ENCODE measurements around the gene HTT.

Gene HTT

GRCh38 chr4:3212391-3213105, 138.1 kb downstream of the HTT start:
- Histone ChIP-seq H3K9me3 (replicated peaks; ENCODE audit: insufficient read depth, low read length) (no peaks in the 10 kb centered on the region), H4K20me1 (ENCODE audit: insufficient read depth, low read length) (no peaks in the 10 kb centered on the region), H3K9me2 (replicated peaks; ENCODE audit: insufficient read depth, low read length) (no peaks in the 10 kb centered on the region), H2AFZ (ENCODE audit: low read length) (no peak overlapping the region), H3K27ac (ENCODE audit: low read length) (no peak overlapping the region), H3K4me3 (ENCODE audit: low read length) (no peak overlapping the region), H3K4me1 (ENCODE audit: low read length) (no peaks in the 10 kb centered on the region), H3K79me2 (ENCODE audit: low read length) (no peaks in the 10 kb centered on the region), H3K4me2 (ENCODE audit: low read depth, low read length) (no peak overlapping the region), H3K9ac (ENCODE audit: low read length) (no peak overlapping the region), H3K27me3 (replicated peaks; ENCODE audit: insufficient read depth, low read length) (no peaks in the 10 kb centered on the region), H3F3A (ENCODE audit: insufficient read depth, low read length) (no peaks in the 10 kb centered on the region), H3K36me3 (replicated peaks; ENCODE audit: insufficient read depth, low read length) (peaks cover 6% of the 10 kb centered on the region; the same call in 1 of the 2 replicates)
- DNase-seq: no peak
- TF ChIP-seq EZH2 (optimal IDR thresholded peaks at IDR 0.05; ENCODE audit: low read depth, low read length) (no peak), EZH2phosphoT487 (IDR thresholded peaks at IDR 0.05; ENCODE audit: low read length) (no peak)
- TF ChIP-seq, protein P1, sequence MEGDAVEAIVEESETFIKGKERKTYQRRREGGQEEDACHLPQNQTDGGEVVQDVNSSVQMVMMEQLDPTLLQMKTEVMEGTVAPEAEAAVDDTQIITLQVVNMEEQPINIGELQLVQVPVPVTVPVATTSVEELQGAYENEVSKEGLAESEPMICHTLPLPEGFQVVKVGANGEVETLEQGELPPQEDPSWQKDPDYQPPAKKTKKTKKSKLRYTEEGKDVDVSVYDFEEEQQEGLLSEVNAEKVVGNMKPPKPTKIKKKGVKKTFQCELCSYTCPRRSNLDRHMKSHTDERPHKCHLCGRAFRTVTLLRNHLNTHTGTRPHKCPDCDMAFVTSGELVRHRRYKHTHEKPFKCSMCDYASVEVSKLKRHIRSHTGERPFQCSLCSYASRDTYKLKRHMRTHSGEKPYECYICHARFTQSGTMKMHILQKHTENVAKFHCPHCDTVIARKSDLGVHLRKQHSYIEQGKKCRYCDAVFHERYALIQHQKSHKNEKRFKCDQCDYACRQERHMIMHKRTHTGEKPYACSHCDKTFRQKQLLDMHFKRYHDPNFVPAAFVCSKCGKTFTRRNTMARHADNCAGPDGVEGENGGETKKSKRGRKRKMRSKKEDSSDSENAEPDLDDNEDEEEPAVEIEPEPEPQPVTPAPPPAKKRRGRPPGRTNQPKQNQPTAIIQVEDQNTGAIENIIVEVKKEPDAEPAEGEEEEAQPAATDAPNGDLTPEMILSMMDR (IDR thresholded peaks at IDR 0.05; ENCODE audit: low read length): no peak

DNA sequence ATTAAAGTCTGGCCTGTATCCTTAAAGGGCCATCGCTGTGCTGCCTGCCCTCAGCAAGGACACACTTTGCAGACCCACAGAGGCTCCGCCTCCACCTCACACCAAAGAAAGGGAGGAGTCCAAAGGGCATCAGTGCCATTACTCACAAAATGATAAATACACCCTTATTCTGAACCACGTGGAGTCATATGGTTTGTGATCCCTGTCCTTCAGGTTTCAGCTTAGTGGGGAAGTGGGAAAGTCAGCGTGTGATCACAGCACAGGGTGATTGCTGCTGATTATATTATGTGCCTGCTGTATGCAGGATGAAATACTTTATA, 138.6 kb downstream of the HTT start:
- Histone ChIP-seq H3K9me2 (replicated peaks; ENCODE audit: insufficient read depth, low read length) (no peaks in the 10 kb centered on the region), H3K4me2 (ENCODE audit: low read depth, low read length) (no peak overlapping the region), H3K79me2 (ENCODE audit: low read length) (no peaks in the 10 kb centered on the region), H3K27ac (ENCODE audit: low read length) (no peak overlapping the region), H3K27me3 (replicated peaks; ENCODE audit: insufficient read depth, low read length) (no peaks in the 10 kb centered on the region), H3K9ac (ENCODE audit: low read length) (no peak overlapping the region), H3K9me3 (replicated peaks; ENCODE audit: insufficient read depth, low read length) (no peaks in the 10 kb centered on the region), H3K36me3 (replicated peaks; ENCODE audit: insufficient read depth, low read length) (peaks cover 6% of the 10 kb centered on the region; the same call in 1 of the 2 replicates), H3F3A (ENCODE audit: insufficient read depth, low read length) (no peaks in the 10 kb centered on the region), H3K4me1 (ENCODE audit: low read length) (no peaks in the 10 kb centered on the region), H4K20me1 (ENCODE audit: insufficient read depth, low read length) (no peaks in the 10 kb centered on the region), H3K4me3 (ENCODE audit: low read length) (no peak overlapping the region), H2AFZ (ENCODE audit: low read length) (no peak overlapping the region)
- TF ChIP-seq EZH2 (optimal IDR thresholded peaks at IDR 0.05; ENCODE audit: low read depth, low read length) (no peak), EZH2phosphoT487 (IDR thresholded peaks at IDR 0.05; ENCODE audit: low read length) (no peak)
- TF ChIP-seq, protein P1 (IDR thresholded peaks at IDR 0.05; ENCODE audit: low read length): no peak
- DNase-seq: no peak

DNA sequence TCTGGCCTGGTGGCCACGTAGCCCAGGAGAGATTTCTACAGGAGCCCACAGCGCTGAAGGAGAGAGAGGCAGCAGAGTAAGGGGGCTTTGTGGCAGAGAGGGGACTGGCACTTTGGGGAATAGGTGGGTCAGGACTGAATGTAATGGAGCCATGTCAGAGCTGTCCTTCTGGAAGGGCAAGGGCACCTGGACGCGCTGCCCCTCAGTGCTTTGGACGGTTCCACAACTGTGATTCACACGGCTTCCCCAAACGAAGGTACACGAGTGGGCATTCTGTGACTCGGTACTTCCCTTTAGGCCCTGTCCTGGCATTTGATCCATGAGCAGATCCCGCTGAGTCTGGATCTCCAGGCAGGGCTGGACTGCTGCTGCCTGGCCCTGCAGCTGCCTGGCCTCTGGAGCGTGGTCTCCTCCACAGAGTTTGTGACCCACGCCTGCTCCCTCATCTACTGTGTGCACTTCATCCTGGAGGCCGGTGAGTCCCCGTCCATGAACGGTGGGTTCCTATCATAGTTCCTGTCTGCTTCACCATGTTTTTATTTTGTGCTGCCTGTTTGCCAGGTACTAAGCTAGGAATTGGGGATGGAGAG, 139.3 kb downstream of the HTT start:
- Histone ChIP-seq H3K36me3 (replicated peaks; ENCODE audit: insufficient read depth, low read length) (peaks cover 6% of the 10 kb centered on the region; the same call in 1 of the 2 replicates), H3K27me3 (replicated peaks; ENCODE audit: insufficient read depth, low read length) (no peaks in the 10 kb centered on the region), H3K9ac (ENCODE audit: low read length) (no peak overlapping the region), H3K27ac (ENCODE audit: low read length) (no peak overlapping the region), H4K20me1 (ENCODE audit: insufficient read depth, low read length) (no peaks in the 10 kb centered on the region), H3K9me2 (replicated peaks; ENCODE audit: insufficient read depth, low read length) (no peaks in the 10 kb centered on the region), H3K9me3 (replicated peaks; ENCODE audit: insufficient read depth, low read length) (no peaks in the 10 kb centered on the region), H3K4me2 (ENCODE audit: low read depth, low read length) (no peak overlapping the region), H2AFZ (ENCODE audit: low read length) (no peak overlapping the region), H3K4me1 (ENCODE audit: low read length) (no peaks in the 10 kb centered on the region), H3F3A (ENCODE audit: insufficient read depth, low read length) (no peaks in the 10 kb centered on the region), H3K4me3 (ENCODE audit: low read length) (no peak overlapping the region), H3K79me2 (ENCODE audit: low read length) (no peaks in the 10 kb centered on the region)
- DNase-seq: no peak
- no peak for TF ChIP-seq EZH2phosphoT487 (IDR thresholded peaks at IDR 0.05; ENCODE audit: low read length)
- no peak for TF ChIP-seq EZH2 (optimal IDR thresholded peaks at IDR 0.05; ENCODE audit: low read depth, low read length)
- TF ChIP-seq, protein P1 (IDR thresholded peaks at IDR 0.05; ENCODE audit: low read length): no peak
